Esophagus squamous epithelium (tissue), 5 donors: ENCODE data around the gene TLE1. TPM values are rescaled to one million over a fixed set of nuclear protein-coding genes. Genes with fewer than 3 reads are reported as not detected.

Source experiments
- DNase-seq: peaks from one replicate; lab custom pipeline; 2025; lab: John Stamatoyannopoulos, UW
- H3K27ac ChIP-seq, 4 donors: fragments of 200-600 bp; sonication (generic); one replicate each; pipeline ENCODE4 v1.5.1; 2016 to 2019; ENCODE audit warnings: mild to moderate bottlenecking in 1 of 4
- H3K27me3 ChIP-seq, 4 donors: fragments of 200-600 bp; sonication (generic); 1 replicate in 3 of 4; 2 replicates in 1 of 4; pipeline versions ENCODE4 v1.5.1 to v1.6.0; 2017 to 2021; ENCODE audit warnings: antibody characterized with exemption in 1 of 4
- H3K36me3 ChIP-seq, 3 donors: fragments of 200-600 bp; sonication (generic); one replicate each; pipeline ENCODE4 v1.5.1; 2016 to 2019
- H3K4me1 ChIP-seq, 3 donors: fragments of 200-600 bp; sonication (generic); one replicate each; pipeline ENCODE4 v1.5.1; 2017 to 2019
- H3K4me3 ChIP-seq, 4 donors: fragments of 200-600 bp; sonication (generic); 1 replicate in 3 of 4; 2 replicates in 1 of 4; pipeline ENCODE4 v1.5.1; 2016 to 2019; ENCODE audit warnings: mild to moderate bottlenecking in 2 of 4, moderate library complexity in 1 of 4
- H3K9me3 ChIP-seq, 3 donors: fragments of 200-600 bp; sonication (generic); one replicate each; pipeline ENCODE4 v1.5.1; 2016 to 2019
- POLR2A ChIP-seq, 4 donors: fragments of 450-650 bp; IDR thresholded peaks; one replicate each; pipeline ENCODE4 v1.6.1; 2017; ENCODE audit warnings: antibody characterized with exemption in 4 of 4, mild to moderate bottlenecking in 4 of 4, moderate library complexity in 3 of 4
- WGBS, 2 donors: methylation state at CpG; one replicate each; pipeline ENCODE4 v1.1.5; 2018; 5-methylcytosine and 5-hydroxymethylcytosine counted together
- intact Hi-C: fragments of 100-400 bp; cut with DNase I; formaldehyde crosslinking; loops from one replicate; pipeline ENCODE4 v1.15.0; 2022
- total RNA-seq, 4 donors: library from RNA; depleted of rRNA; stranded (reverse); fragments of >200 nt; gene quantifications; one replicate each; pipeline ENCODE4 v1.1.0, GENCODE V29; 2016
- TF ChIP-seq, protein P1 (sequence below), 6 experiments: fragments of 450-650 bp in 4 of 6; fragments of 200-600 bp in 2 of 6; sonication (generic) in 2 of 6; IDR thresholded peaks; one replicate each; pipeline ENCODE4 v1.5.1; 2016 to 2019; ENCODE audit warnings: antibody characterized with exemption in 6 of 6, mild to moderate bottlenecking in 4 of 6, moderate library complexity in 4 of 6
- donor health status: DM: yes; HTN: yes; CAD: no.

Gene TLE1
- total RNA-seq, 4 donors from 2014 or later = 17.1 to 43.3 (median 20.4) TPM

DNA sequence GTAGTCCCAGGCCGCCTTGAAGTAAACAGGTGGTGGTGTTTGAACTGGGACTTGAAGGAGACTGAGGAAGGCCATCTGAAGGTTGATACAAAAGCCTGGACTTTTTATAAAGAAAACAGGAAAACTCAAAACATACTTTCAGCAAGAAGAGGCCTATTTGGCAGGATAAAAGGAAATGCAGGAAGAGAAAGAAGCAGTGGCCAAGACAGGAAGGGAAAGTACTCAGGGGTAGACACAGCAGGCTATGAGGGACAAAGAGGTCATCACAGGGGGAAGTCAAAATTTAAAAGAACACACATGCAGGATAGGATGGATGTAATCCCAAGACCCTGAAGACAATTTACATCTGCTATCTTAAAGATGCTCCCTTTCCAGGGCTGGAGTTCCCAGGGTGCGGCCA is 13.0 kb downstream of the TLE1 start:
- Histone ChIP-seq H3K4me3 (no peak overlapping the region), H3K9me3 (no peaks in the 10 kb centered on the region), H3K36me3 (peaks cover 0 to 59% (median 0%) of the 10 kb centered on the region in 3 donors), H3K4me1 (peaks cover 0 to 46% (median 12%) of the 10 kb centered on the region in 3 donors), H3K27me3 (no peaks in the 10 kb centered on the region), H3K27ac (no peak overlapping the region)
- no peak for DNase-seq
- intact Hi-C loops = loop anchor here (10.0 kb wide), 1 partner anchor 142 kb away; no protein-coding TSS in a partner anchor
- WGBS, 2 donors = 75 to 96% methylated on average over 2 of the region's 2 CpGs
- TF ChIP-seq, protein P1, sequence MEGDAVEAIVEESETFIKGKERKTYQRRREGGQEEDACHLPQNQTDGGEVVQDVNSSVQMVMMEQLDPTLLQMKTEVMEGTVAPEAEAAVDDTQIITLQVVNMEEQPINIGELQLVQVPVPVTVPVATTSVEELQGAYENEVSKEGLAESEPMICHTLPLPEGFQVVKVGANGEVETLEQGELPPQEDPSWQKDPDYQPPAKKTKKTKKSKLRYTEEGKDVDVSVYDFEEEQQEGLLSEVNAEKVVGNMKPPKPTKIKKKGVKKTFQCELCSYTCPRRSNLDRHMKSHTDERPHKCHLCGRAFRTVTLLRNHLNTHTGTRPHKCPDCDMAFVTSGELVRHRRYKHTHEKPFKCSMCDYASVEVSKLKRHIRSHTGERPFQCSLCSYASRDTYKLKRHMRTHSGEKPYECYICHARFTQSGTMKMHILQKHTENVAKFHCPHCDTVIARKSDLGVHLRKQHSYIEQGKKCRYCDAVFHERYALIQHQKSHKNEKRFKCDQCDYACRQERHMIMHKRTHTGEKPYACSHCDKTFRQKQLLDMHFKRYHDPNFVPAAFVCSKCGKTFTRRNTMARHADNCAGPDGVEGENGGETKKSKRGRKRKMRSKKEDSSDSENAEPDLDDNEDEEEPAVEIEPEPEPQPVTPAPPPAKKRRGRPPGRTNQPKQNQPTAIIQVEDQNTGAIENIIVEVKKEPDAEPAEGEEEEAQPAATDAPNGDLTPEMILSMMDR (IDR thresholded peaks at IDR 0.05) = no peak
- no peak for TF ChIP-seq POLR2A (IDR thresholded peaks at IDR 0.05)

GRCh38 chr9:81673310-81673709 is 16.0 kb downstream of the TLE1 start:
- no peak overlapping the region for H3K4me3 ChIP-seq
- no peak for DNase-seq
- peaks cover 0 to 35% (median 0%) of the 10 kb centered on the region in 3 donors for H3K36me3 ChIP-seq
- no peaks in the 10 kb centered on the region for H3K27me3 ChIP-seq
- WGBS, 2 donors = 87 to 89% methylated on average over 5 of the region's 5 CpGs
- intact Hi-C loops = loop anchor here (10.0 kb wide), 1 partner anchor 139 kb away; no protein-coding TSS in a partner anchor
- no peak overlapping the region for H3K27ac ChIP-seq
- no peaks in the 10 kb centered on the region for H3K9me3 ChIP-seq
- TF ChIP-seq, protein P1 (IDR thresholded peaks at IDR 0.05) = no peak
- TF ChIP-seq POLR2A (IDR thresholded peaks at IDR 0.05) = no peak
- H3K4me1 ChIP-seq = peaks cover 5 to 46% (median 20%) of the 10 kb centered on the region in 3 donors

DNA sequence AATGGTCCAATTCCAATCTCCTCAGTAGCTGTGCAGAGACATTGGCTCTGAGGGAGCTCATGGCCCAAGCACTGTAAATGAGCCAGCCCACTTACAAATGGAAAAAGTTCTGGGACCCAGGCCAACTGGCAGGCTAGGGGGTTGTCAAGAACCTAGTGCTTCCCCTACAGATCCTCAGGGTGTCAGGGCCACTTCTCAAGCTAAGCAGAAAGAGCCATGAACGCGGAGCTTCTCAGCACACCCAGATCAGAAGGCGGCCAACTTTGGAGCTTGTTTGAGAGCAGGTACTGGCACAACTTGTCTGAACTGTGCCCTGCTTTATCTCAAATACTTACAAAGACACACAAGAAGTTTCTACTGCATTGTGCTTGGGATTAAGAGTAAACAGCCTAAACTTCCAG is 17.5 kb downstream of the TLE1 start:
- no peaks in the 10 kb centered on the region for H3K9me3 ChIP-seq
- H3K27ac ChIP-seq = peak overlapping the region in 2 of 4 donors; percentile 56 to 59
- H3K4me3 ChIP-seq = no peak overlapping the region
- intact Hi-C loops = loop anchor here (10.0 kb wide), 1 partner anchor 137 kb away; no protein-coding TSS in a partner anchor
- TF ChIP-seq, protein P1 (IDR thresholded peaks at IDR 0.05) = no peak
- no peak for TF ChIP-seq POLR2A (IDR thresholded peaks at IDR 0.05)
- H3K4me1 ChIP-seq = peaks cover 5 to 57% (median 20%) of the 10 kb centered on the region in 3 donors
- H3K27me3 ChIP-seq = no peaks in the 10 kb centered on the region
- no peak for DNase-seq
- WGBS, 2 donors = 21 to 34% methylated on average over 3 of the region's 3 CpGs
- peaks cover 0 to 25% (median 0%) of the 10 kb centered on the region in 3 donors for H3K36me3 ChIP-seq

DNA sequence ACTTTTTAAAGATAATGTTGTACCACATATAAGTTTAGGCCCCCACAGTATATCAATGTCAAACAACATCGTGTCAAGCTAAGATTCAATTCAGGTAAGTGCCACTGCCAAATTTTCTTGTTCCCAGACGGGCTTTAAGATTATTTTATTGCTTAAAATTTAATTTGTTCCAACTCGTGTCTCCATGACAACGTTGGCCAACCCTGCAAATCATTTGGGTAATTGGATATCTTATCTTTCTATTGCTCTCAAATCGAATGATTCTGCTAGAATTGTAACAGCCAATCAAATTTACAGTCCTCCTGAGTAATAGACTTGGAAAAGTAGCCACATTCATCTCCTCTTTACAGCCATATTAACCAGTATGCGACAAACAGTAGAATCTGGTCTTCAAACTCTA is 19.5 kb downstream of the TLE1 start:
- TF ChIP-seq, protein P1 (IDR thresholded peaks at IDR 0.05) = no peak
- no peak for TF ChIP-seq POLR2A (IDR thresholded peaks at IDR 0.05)
- H3K4me1 ChIP-seq = peaks cover 5 to 68% (median 32%) of the 10 kb centered on the region in 3 donors
- H3K27me3 ChIP-seq = no peaks in the 10 kb centered on the region
- 56 to 69% methylated on average over 6 of the region's 6 CpGs for WGBS, 2 donors
- no peak overlapping the region for H3K4me3 ChIP-seq
- H3K27ac ChIP-seq = no peak overlapping the region
- intact Hi-C loops = loop anchor here (10.0 kb wide), 1 partner anchor 135 kb away; no protein-coding TSS in a partner anchor
- peaks cover 0 to 12% (median 0%) of the 10 kb centered on the region in 3 donors for H3K36me3 ChIP-seq
- no peak for DNase-seq
- H3K9me3 ChIP-seq = no peaks in the 10 kb centered on the region

GRCh38 chr9:81669041-81669651 is 20.2 kb downstream of the TLE1 start:
- intact Hi-C loops = no loop called here
- WGBS, 2 donors = 34 to 42% methylated on average over 5 of the region's 5 CpGs
- Histone ChIP-seq H3K27ac (peak overlapping the region in 2 of 4 donors; percentile 27 to 32), H3K36me3 (peaks cover 0 to 16% (median 0%) of the 10 kb centered on the region in 3 donors), H3K4me3 (no peak overlapping the region), H3K9me3 (no peaks in the 10 kb centered on the region), H3K4me1 (peaks cover 5 to 73% (median 32%) of the 10 kb centered on the region in 3 donors), H3K27me3 (no peaks in the 10 kb centered on the region)
- TF ChIP-seq, protein P1 (IDR thresholded peaks at IDR 0.05) = no peak
- TF ChIP-seq POLR2A (IDR thresholded peaks at IDR 0.05) = no peak
- DNase-seq = no peak
